Ramos (cell line): ENCODE data around the gene ABHD12.

Experiments
- in situ Hi-C: fragments of 300-500 bp; cut with MboI; formaldehyde crosslinking; loops from one replicate; pipeline ENCODE4 v1.14.3; 2022; ENCODE audit warnings: low sequenced_read_pairs; ENCODE audit not compliant: unreplicated experiment

The ABHD12 gene

DNA sequence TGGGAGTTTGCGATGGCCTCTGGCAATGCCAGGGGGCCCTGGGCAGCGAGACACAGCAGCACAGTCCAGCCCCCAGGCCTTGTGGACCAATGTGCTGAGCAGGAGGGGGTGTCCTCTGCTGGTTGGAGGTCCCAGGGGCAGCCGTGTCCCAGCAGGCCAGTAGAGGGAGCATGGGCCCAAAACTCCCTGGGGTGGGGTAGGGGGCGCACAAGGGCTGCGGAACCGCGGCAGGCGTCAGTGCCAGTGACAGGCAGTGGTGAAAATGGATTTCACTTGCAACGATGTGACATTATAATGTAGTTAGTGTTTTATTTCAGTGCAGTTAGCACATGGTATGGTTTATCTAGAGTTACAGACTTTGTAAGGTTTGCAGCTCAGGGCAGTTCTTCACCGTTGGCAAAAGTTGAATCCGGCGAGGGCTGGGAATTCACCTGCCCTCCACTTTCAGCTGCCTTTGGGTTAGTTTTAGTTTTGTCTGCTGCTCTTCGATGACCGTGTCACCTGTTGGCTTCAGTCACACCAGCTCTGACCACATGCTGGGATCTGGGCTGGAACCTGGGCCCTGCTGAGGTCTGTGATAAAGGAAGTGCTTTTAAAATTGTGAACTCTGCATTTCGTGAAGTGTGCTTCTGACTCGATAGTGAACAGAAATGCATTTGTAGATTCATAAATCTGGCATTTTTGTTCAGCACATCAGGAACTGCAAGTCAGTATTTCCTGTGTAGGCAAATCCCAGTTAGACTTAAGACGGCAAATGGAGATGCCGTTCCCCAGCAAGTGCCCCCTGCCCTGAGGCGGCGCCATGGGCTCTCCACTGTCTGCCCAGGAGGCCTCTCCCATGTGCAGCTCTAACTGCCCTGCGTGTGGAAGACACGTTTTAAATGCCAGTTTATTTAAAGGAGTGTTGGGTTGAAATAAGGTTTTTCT, 95.9 kb downstream of the ABHD12 start:
- in situ Hi-C loops: loop anchor here (5.0 kb wide), 1 partner anchor 108 kb away; no protein-coding TSS in a partner anchor

GRCh38 chr20:25293910-25294458, 96.7 kb downstream of the ABHD12 start:
- in situ Hi-C loops: loop anchor here (5.0 kb wide), 1 partner anchor 108 kb away; no protein-coding TSS in a partner anchor

GRCh38 chr20:25293507-25293906, 97.1 kb downstream of the ABHD12 start:
- in situ Hi-C loops: loop anchor here (5.0 kb wide), 1 partner anchor 109 kb away; no protein-coding TSS in a partner anchor

DNA sequence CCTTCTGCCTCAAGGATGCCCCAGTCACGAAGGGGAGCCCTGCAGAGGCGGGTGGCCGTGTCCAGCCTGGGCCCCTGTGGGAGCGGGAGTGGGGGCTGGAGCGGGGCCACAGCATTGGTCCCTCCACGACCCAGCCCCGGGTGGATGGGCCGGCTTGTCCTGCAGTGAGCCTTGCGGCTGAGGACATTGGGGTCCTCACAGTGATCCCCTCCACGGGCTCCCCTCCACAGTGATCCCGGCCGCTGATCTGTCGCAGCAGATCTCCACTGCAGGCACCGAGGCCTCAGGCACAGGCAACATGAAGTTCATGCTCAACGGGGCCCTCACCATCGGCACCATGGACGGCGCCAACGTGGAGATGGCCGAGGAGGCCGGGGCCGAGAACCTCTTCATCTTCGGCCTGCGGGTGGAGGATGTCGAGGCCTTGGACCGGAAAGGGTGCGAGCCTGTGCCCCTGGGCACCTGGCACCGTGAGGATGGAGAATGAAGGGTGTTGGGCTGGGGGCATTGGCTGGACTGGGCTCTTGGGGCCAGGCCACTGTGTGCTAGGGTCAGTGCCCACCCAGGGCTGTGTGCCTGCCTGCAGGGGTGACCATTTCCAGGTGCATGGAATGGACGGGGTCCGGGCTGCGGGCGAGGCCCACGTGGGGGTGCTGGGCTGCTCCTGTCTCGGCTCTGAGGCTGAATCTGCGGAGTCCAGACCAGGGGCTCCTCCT, 98.3 kb downstream of the ABHD12 start:
- in situ Hi-C loops: loop anchor here (5.0 kb wide), 1 partner anchor 110 kb away; no protein-coding TSS in a partner anchor

DNA sequence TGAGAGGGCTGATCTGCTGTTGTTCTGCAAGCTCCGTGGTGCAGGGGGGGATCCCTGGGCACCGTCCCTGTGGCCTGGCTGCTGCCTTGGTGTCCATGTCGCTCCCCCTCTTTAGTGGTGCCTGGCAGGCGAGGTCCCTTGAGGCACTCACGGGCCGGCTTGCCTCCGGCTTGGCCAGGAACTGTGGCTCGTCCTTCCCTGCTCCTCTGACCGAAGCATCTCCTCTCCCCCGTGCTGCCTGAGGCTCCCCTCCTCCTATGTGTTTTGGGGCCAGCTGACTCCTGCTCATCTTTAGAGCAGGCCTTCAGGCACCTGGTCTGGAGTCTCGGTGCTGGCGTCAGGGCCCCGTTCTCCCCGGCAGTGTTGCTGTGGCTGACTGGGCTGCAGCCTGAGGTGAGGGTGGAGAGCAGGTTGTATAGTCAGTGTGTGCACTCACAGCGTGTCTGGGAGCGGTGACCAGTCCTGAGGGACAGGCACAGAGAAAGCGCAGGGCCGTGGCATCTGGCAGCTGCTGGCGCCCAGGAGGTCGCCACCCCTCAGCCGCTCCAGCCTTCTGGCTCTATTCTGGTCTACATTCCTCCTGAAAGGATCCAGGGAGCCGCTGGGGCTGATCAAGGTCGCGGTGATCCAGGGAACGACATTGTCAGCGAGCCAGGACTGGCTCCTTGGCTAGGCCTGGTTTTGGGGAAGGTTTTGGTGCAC, 99.1 kb downstream of the ABHD12 start:
- in situ Hi-C loops: loop anchor here (5.0 kb wide), 1 partner anchor 111 kb away; no protein-coding TSS in a partner anchor

- in situ Hi-C loops: loop anchor here (5.0 kb wide), 1 partner anchor 111 kb away; no protein-coding TSS in a partner anchor
Observed at GRCh38 chr20:25290646-25291431, 99.8 kb downstream of the ABHD12 start.

DNA sequence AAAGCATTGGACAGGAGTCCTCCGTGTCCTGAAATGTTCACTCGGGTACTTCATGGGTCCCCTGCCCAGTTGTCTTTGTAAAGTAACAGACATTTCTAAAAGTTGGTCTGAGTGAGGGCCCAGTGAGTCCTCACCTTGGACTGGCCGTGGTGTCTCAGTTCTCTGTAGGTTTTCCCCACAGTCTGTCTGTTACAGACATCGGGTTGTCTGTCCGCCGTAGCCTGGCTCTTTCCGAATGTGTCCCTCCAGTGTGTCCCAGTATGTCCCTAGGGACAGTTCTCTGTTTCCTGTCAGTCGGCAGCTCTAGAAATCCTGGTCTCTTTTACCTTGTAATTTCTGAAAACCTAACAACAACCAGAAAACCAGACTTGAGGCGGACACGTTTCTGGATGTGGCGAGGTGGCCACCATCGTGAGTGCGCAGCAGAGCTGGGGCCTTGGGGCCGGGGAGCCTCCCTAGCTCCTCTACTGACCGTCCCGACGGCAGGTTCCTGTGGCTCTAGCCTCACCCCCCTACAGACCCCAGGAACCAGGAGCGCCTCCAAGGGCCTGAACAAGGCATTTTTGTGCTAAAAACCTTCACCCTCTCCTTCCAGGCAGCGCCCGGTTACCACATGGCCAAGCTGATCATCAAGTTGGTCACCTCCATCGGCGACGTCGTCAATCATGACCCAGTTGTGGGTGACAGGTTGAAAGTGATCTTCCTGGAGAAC, 100.6 kb downstream of the ABHD12 start:
- in situ Hi-C loops: loop anchor here (5.0 to 10.0 kb wide), 2 partner anchors 112 to 295 kb away; partner anchors contain the start of gene APMAP

DNA sequence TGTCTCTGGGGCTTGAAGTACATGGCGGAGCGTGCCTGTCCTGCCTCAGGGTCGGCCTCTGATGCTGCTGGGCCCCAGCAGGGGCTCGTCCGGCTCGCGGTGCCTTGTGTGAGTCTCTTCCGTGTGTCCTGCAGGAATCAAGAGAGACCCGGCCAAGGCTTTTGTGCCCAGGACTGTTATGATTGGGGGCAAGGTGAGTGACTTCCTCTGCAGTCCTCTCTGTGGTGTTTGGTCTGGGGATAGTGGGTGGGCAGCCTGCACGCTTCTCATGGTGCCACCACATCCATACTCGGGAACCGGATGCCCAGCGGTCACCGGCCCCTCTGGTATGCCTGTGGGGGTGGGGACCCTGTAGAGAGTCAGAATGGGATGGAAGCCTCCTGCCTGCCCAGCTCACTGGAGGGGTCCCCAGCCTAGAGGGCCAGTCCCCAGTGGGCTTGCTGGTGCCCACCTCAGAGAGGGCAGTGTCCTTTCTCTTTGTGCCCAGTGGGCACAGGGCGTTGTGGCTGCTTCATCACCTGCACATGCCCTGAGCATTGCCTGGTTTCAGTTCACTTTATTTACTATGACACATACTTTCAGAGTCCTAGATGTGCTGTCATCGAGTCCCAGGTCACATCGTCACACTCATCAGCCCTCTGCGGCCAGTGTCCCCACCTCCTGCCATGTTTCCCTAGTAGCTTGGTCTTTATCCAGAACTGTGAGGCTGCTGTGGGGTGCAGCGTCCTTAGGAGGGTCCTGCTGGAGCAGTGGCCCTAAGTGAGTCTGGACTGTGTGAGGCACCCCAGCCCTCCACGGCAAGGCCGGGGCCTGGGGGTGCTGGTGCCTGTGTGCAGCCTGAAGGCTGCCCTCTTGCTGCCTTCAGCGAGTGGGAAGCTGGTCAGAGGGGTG, 102.1 kb downstream of the ABHD12 start:
- in situ Hi-C loops: loop anchor here (10.0 kb wide), 1 partner anchor 294 kb away; the partner anchor contains the start of gene APMAP

GRCh38 chr20:25287631-25288290, 102.9 kb downstream of the ABHD12 start:
- in situ Hi-C loops: loop anchor here (10.0 kb wide), 1 partner anchor 293 kb away; the partner anchor contains the start of gene APMAP

GRCh38 chr20:25286917-25287316, 103.7 kb downstream of the ABHD12 start:
- in situ Hi-C loops: loop anchor here (10.0 kb wide), 1 partner anchor 292 kb away; the partner anchor contains the start of gene APMAP

GRCh38 chr20:25285856-25286798, 104.5 kb downstream of the ABHD12 start:
- in situ Hi-C loops: loop anchor here (10.0 kb wide), 1 partner anchor 291 kb away; the partner anchor contains the start of gene APMAP

DNA sequence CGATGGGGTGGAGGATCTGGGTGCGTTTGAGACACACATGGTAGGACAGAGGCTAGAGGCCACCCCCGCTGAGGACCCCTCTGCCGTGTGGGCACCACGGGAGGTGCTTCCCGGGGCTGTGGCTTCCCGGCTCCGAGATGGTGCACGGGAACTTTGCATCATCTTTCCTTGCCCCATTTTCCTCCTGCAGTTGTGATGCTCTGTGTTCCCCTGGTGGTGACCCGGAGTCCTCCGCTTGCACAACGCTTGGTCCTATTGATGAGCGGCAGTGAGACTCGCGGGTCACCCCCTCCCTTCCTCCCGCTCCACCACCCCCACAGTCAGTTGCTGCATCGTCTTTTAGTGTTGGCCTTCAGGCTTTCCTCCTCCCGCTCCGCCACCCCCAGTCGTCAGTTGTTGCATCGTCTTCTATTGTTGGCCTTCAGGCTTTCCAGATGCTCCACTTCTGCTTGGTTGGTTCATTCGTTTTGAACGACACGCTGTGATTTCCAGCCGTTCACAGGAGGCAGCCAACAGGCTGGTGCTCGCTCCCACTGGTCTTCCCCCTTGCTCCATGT, 105.5 kb downstream of the ABHD12 start:
- in situ Hi-C loops: loop anchor here (10.0 kb wide), 1 partner anchor 290 kb away; the partner anchor contains the start of gene APMAP

DNA sequence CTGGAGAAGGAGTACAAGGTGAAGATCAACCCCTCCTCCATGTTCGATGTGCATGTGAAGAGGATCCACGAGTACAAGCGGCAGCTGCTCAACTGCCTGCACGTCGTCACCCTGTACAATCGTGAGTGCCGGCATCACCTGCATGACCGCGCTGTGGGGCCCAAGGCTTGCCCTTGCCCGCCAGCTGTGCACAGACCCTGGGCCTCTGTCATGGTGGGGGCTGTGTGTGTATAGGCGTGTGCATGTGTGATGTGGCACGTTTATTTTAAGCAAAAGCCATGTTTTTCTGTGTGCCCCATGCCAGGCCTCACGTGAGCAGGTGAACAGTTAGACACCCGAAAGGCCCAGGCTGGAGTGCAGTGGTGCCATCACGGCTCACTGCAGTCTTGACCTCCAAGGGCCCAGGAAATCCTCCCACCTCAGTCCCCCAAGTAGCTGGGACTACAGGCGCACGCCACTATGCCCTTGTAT, 106.5 kb downstream of the ABHD12 start:
- in situ Hi-C loops: loop anchor here (10.0 kb wide), 1 partner anchor 289 kb away; the partner anchor contains the start of gene APMAP

- in situ Hi-C loops: loop anchor here (10.0 kb wide), 1 partner anchor 289 kb away; the partner anchor contains the start of gene APMAP
Observed at GRCh38 chr20:25283221-25283951, 107.2 kb downstream of the ABHD12 start.
